OCI-LY1 (cell line): ENCODE results near the gene EMC8.
A peak's percentile ranks its signal among the peaks of the same experiment; 100 is the strongest.

ENCODE experiments used
- H2AFZ ChIP-seq: fragments of 200-600 bp; sonication (generic), shearing (Covaris generic); 2 replicates; pipeline ENCODE4 v1.6.0; 2014; ENCODE audit warnings: antibody characterized with exemption, mild to moderate bottlenecking, low read length
- H3F3A ChIP-seq: fragments of 200-600 bp; sonication (generic), shearing (Covaris generic); 2 replicates; pipeline ENCODE4 v1.6.0; 2014; ENCODE audit warnings: mild to moderate bottlenecking, antibody characterized with exemption, low read length, moderate library complexity; ENCODE audit not compliant: insufficient read depth
- H3K27ac ChIP-seq: fragments of 200-600 bp; sonication (generic); 2 replicates; pipeline ENCODE4 v1.5.1; 2014; ENCODE audit warnings: low read length, mixed run types, mild to moderate bottlenecking, low read depth; ENCODE audit not compliant: poor library complexity, severe bottlenecking
- H3K27me3 ChIP-seq: fragments of 200-600 bp; sonication (generic); 2 replicates; pipeline ENCODE4 v1.6.0; 2014; ENCODE audit warnings: antibody characterized with exemption, mild to moderate bottlenecking, low read length, moderate library complexity; ENCODE audit not compliant: insufficient read depth
- H3K36me3 ChIP-seq: fragments of 200-600 bp; sonication (generic); 2 replicates; pipeline ENCODE4 v1.6.1; 2014; ENCODE audit warnings: mild to moderate bottlenecking, antibody characterized with exemption, low read length, moderate library complexity, mixed read lengths; ENCODE audit not compliant: insufficient read depth
- H3K4me1 ChIP-seq: fragments of 200-600 bp; sonication (generic); 2 replicates; pipeline ENCODE4 v1.5.1; 2014; ENCODE audit warnings: mild to moderate bottlenecking, low read length, moderate library complexity; ENCODE audit not compliant: insufficient read depth, severe bottlenecking
- H3K4me2 ChIP-seq: fragments of 200-600 bp; sonication (generic), shearing (Covaris generic); 2 replicates; pipeline ENCODE4 v1.6.1; 2014; ENCODE audit warnings: low read length
- H3K4me3 ChIP-seq: fragments of 200-600 bp; sonication (generic); 2 replicates; pipeline ENCODE4 v1.5.1; 2014; ENCODE audit warnings: low read length, low read depth, mild to moderate bottlenecking, mixed read lengths; ENCODE audit not compliant: poor library complexity, severe bottlenecking
- H3K79me2 ChIP-seq: fragments of 200-600 bp; shearing (Covaris generic); 2 replicates; pipeline ENCODE4 v1.6.1; 2016; ENCODE audit warnings: mixed run types, low read length, mixed read lengths; ENCODE audit not compliant: insufficient read depth
- H3K9ac ChIP-seq: fragments of 200-600 bp; sonication (generic), shearing (Covaris generic); 2 replicates; pipeline ENCODE4 v1.6.1; 2014; ENCODE audit warnings: mild to moderate bottlenecking, low read length, mixed read lengths
- H3K9me2 ChIP-seq: fragments of 200-600 bp; sonication (generic), shearing (Covaris generic); 2 replicates; pipeline ENCODE4 v1.6.1; 2014; ENCODE audit warnings: low read depth, mild to moderate bottlenecking, low read length, mixed read lengths
- H3K9me3 ChIP-seq: fragments of 200-600 bp; shearing (Covaris generic); 2 replicates; pipeline ENCODE4 v1.6.1; 2014; ENCODE audit warnings: low read length, mixed read lengths
- H4K20me1 ChIP-seq: fragments of 200-600 bp; sonication (generic), shearing (Covaris generic); 2 replicates; pipeline ENCODE4 v1.6.0; 2016; ENCODE audit warnings: mild to moderate bottlenecking, low read length; ENCODE audit not compliant: insufficient read depth
- EZH2 ChIP-seq: fragments of 200-600 bp; sonication (generic), shearing (Covaris generic); IDR thresholded peaks from 2 replicates; pipeline ENCODE4 v1.8.0; 2017; ENCODE audit warnings: borderline replicate concordance, mixed run types, mild to moderate bottlenecking, antibody characterized with exemption, low read length, moderate library complexity, mixed read lengths
- TF ChIP-seq, protein P1 (sequence below): fragments of 200-600 bp; sonication (generic), shearing (Covaris generic); IDR thresholded peaks from 2 replicates; pipeline ENCODE4 v1.5.1; 2017; ENCODE audit warnings: mild to moderate bottlenecking, antibody characterized with exemption, low read length, moderate library complexity, mixed read lengths

Gene EMC8

DNA sequence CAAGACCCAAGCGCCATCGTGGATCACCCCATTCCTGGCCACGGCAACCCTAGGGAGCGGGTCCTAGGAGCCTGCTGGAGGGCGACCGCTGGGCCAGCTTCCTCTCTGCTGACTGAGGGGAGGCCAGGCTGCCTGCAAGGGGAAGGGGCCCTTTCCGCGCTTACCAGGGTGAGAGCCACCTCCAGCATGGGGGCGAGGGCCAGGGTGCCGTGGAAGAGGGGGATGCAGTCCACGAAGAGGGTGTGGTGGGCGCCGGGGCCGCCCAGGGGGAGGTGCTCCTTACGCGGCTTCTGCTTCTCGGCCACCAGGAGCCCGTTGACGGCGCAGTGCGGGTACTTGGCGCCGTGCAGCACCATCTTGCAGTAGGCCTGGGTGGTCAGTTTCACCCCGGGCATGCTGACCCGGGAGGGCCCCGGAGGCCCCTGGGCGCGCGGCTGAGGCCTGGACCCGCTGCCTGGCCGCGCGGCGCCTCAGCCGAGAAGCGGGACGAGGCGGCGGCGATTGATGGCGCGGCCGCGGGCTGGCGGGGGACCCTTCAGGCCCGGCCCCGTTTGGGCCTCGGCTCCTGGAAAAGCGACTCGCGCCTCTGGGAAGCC lies 345 bp downstream of the EMC8 start:
- H3K36me3 ChIP-seq, result peaks cover 66% of the 10 kb centered on the region
- no peak overlapping the region for H3K27ac ChIP-seq
- no peak for TF ChIP-seq EZH2
- TF ChIP-seq, protein P1, sequence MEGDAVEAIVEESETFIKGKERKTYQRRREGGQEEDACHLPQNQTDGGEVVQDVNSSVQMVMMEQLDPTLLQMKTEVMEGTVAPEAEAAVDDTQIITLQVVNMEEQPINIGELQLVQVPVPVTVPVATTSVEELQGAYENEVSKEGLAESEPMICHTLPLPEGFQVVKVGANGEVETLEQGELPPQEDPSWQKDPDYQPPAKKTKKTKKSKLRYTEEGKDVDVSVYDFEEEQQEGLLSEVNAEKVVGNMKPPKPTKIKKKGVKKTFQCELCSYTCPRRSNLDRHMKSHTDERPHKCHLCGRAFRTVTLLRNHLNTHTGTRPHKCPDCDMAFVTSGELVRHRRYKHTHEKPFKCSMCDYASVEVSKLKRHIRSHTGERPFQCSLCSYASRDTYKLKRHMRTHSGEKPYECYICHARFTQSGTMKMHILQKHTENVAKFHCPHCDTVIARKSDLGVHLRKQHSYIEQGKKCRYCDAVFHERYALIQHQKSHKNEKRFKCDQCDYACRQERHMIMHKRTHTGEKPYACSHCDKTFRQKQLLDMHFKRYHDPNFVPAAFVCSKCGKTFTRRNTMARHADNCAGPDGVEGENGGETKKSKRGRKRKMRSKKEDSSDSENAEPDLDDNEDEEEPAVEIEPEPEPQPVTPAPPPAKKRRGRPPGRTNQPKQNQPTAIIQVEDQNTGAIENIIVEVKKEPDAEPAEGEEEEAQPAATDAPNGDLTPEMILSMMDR, result no peak
- H3K4me3 ChIP-seq, result peak overlapping the region; percentile 86
- H2AFZ ChIP-seq, result no peak overlapping the region
- no peaks in the 10 kb centered on the region for H3K9me3 ChIP-seq
- H3K27me3 ChIP-seq, result no peaks in the 10 kb centered on the region
- H3K9ac ChIP-seq, result peak overlapping the region; percentile 97
- H3K79me2 ChIP-seq, result peaks cover 46% of the 10 kb centered on the region
- H3K9me2 ChIP-seq, result no peaks in the 10 kb centered on the region
- no peaks in the 10 kb centered on the region for H4K20me1 ChIP-seq
- H3F3A ChIP-seq, result no peaks in the 10 kb centered on the region
- peak overlapping the region; percentile 85 for H3K4me2 ChIP-seq
- H3K4me1 ChIP-seq, result peaks cover 54% of the 10 kb centered on the region

GRCh38 chr16:85798283-85798776 lies 1.0 kb downstream of the EMC8 start:
- Histone ChIP-seq H3K27ac (no peak overlapping the region), H3K36me3 (peaks cover 66% of the 10 kb centered on the region)

GRCh38 chr16:85796599-85796998 lies 2.7 kb downstream of the EMC8 start:
- peaks cover 66% of the 10 kb centered on the region for H3K36me3 ChIP-seq
- no peak overlapping the region for H3K4me3 ChIP-seq
- peaks cover 30% of the 10 kb centered on the region for H3K4me1 ChIP-seq
- no peaks in the 10 kb centered on the region for H3K9me3 ChIP-seq
- no peaks in the 10 kb centered on the region for H4K20me1 ChIP-seq
- TF ChIP-seq, protein P1, result no peak
- no peaks in the 10 kb centered on the region for H3K27me3 ChIP-seq
- no peaks in the 10 kb centered on the region for H3F3A ChIP-seq
- H3K79me2 ChIP-seq, result peaks cover 48% of the 10 kb centered on the region
- H2AFZ ChIP-seq, result no peak overlapping the region
- H3K9me2 ChIP-seq, result no peaks in the 10 kb centered on the region
- no peak overlapping the region for H3K4me2 ChIP-seq
- H3K27ac ChIP-seq, result no peak overlapping the region
- no peak overlapping the region for H3K9ac ChIP-seq

More at GRCh38 chr16:85798283-85798776, 1.0 kb downstream of the EMC8 start:
- Histone ChIP-seq H4K20me1 (no peaks in the 10 kb centered on the region), H3K9ac (peak overlapping the region; percentile 97), H3K27me3 (no peaks in the 10 kb centered on the region), H3K9me2 (no peaks in the 10 kb centered on the region), H3K4me2 (peak overlapping the region; percentile 85), H3K4me1 (peaks cover 47% of the 10 kb centered on the region), H2AFZ (no peak overlapping the region), H3K79me2 (peaks cover 48% of the 10 kb centered on the region), H3F3A (no peaks in the 10 kb centered on the region), H3K9me3 (no peaks in the 10 kb centered on the region), H3K4me3 (peak overlapping the region; percentile 86)
- TF ChIP-seq, protein P1, result no peak
- TF ChIP-seq EZH2, result no peak
